Mucosa of stomach (tissue), 1 donor: ENCODE data around the gene ZPR1.

Experiments used
- H3K27me3 ChIP-seq: one replicate; pipeline ENCODE4 v1.7.0; 2013; ENCODE audit warnings: mild to moderate bottlenecking, low read length; ENCODE audit not compliant: control insufficient read depth, insufficient read depth
- H3K36me3 ChIP-seq: one replicate; pipeline ENCODE4 v1.7.0; 2013; ENCODE audit warnings: low read length; ENCODE audit not compliant: control insufficient read depth, insufficient read depth
- H3K4me1 ChIP-seq: one replicate; pipeline ENCODE4 v1.7.0; 2013; ENCODE audit warnings: mild to moderate bottlenecking, low read length; ENCODE audit not compliant: control insufficient read depth, insufficient read depth
- H3K4me3 ChIP-seq: one replicate; pipeline ENCODE4 v1.7.0; 2013; ENCODE audit warnings: low read length
- H3K9ac ChIP-seq: one replicate; pipeline ENCODE4 v1.7.0; 2013; ENCODE audit warnings: mild to moderate bottlenecking, low read length, moderate library complexity
- H3K9me3 ChIP-seq: one replicate; pipeline ENCODE4 v1.7.0; 2013; ENCODE audit warnings: mild to moderate bottlenecking, low read length, moderate library complexity; ENCODE audit not compliant: control insufficient read depth
- donor health status: Pancreatic carcinoma.

Gene ZPR1

GRCh38 chr11:116829525-116830183 is 41.8 kb upstream of the ZPR1 start, which contains the start of gene APOC3:
Gene APOC3, plus strand, starts transcription at chr11:116829907. Its CDS starts 676 bp downstream, at chr11:116830583.
- no peak within 1 kb of the TSS for H3K9ac ChIP-seq
- H3K27me3 ChIP-seq, result no peaks in the 10 kb centered on the region
- H3K4me1 ChIP-seq, result peaks cover 26% of the 10 kb centered on the region
- H3K4me3 ChIP-seq, result no peak within 1 kb of the TSS
- H3K36me3 ChIP-seq, result no peaks in the 10 kb centered on the region
- no peaks in the 10 kb centered on the region for H3K9me3 ChIP-seq

GRCh38 chr11:116828632-116829524 is 41.1 kb upstream of the ZPR1 start:
- no peaks in the 10 kb centered on the region for H3K9me3 ChIP-seq
- H3K36me3 ChIP-seq, result no peaks in the 10 kb centered on the region
- H3K27me3 ChIP-seq, result no peaks in the 10 kb centered on the region
- H3K9ac ChIP-seq, result no peak overlapping the region
- H3K4me3 ChIP-seq, result no peak overlapping the region
- peaks cover 26% of the 10 kb centered on the region for H3K4me1 ChIP-seq

- H3K9ac ChIP-seq, result no peak overlapping the region
- H3K9me3 ChIP-seq, result no peaks in the 10 kb centered on the region
- H3K4me3 ChIP-seq, result no peak overlapping the region
- H3K4me1 ChIP-seq, result peaks cover 20% of the 10 kb centered on the region
- H3K36me3 ChIP-seq, result no peaks in the 10 kb centered on the region
- no peaks in the 10 kb centered on the region for H3K27me3 ChIP-seq
These were observed 39.6 kb upstream of the ZPR1 start for GRCh38 chr11:116827461-116827860.

- no peaks in the 10 kb centered on the region for H3K27me3 ChIP-seq
- no peak overlapping the region for H3K4me3 ChIP-seq
- H3K9ac ChIP-seq, result no peak overlapping the region
- peaks cover 14% of the 10 kb centered on the region for H3K4me1 ChIP-seq
- H3K9me3 ChIP-seq, result no peaks in the 10 kb centered on the region
- no peaks in the 10 kb centered on the region for H3K36me3 ChIP-seq
These were observed 39.1 kb upstream of the ZPR1 start for GRCh38 chr11:116826751-116827431.

- H3K4me3 ChIP-seq, result no peak overlapping the region
- H3K36me3 ChIP-seq, result no peaks in the 10 kb centered on the region
- H3K27me3 ChIP-seq, result no peaks in the 10 kb centered on the region
- no peaks in the 10 kb centered on the region for H3K9me3 ChIP-seq
- H3K4me1 ChIP-seq, result peaks cover 8% of the 10 kb centered on the region
- no peak overlapping the region for H3K9ac ChIP-seq
These were observed 38.3 kb upstream of the ZPR1 start for GRCh38 chr11:116825854-116826750.

GRCh38 chr11:116825434-116825833 is 37.6 kb upstream of the ZPR1 start:
- Histone ChIP-seq H3K9ac (no peak overlapping the region), H3K27me3 (no peaks in the 10 kb centered on the region), H3K4me3 (no peak overlapping the region), H3K36me3 (no peaks in the 10 kb centered on the region), H3K4me1 (peaks cover 8% of the 10 kb centered on the region), H3K9me3 (no peaks in the 10 kb centered on the region)

- no peaks in the 10 kb centered on the region for H3K27me3 ChIP-seq
- H3K36me3 ChIP-seq, result no peaks in the 10 kb centered on the region
- no peaks in the 10 kb centered on the region for H3K4me1 ChIP-seq
- H3K4me3 ChIP-seq, result no peak within 1 kb of the TSS
- no peaks in the 10 kb centered on the region for H3K9me3 ChIP-seq
- no peak within 1 kb of the TSS for H3K9ac ChIP-seq
These were observed 35.4 kb upstream of the ZPR1 start, which contains the start of gene APOA4 for GRCh38 chr11:116823031-116823843. Gene APOA4, minus strand, starts transcription at chr11:116823304. Its CDS starts 113 bp downstream, at chr11:116823191.

GRCh38 chr11:116822575-116822974 is 34.8 kb upstream of the ZPR1 start:
- Histone ChIP-seq H3K36me3 (no peaks in the 10 kb centered on the region), H3K4me3 (no peak overlapping the region), H3K9me3 (no peaks in the 10 kb centered on the region), H3K4me1 (no peaks in the 10 kb centered on the region), H3K27me3 (no peaks in the 10 kb centered on the region), H3K9ac (no peak overlapping the region)

- H3K36me3 ChIP-seq, result no peaks in the 10 kb centered on the region
- no peaks in the 10 kb centered on the region for H3K4me1 ChIP-seq
- no peak overlapping the region for H3K9ac ChIP-seq
These were observed 33.5 kb upstream of the ZPR1 start for GRCh38 chr11:116821050-116821918.

GRCh38 chr11:116819049-116819448 is 31.2 kb upstream of the ZPR1 start:
- no peaks in the 10 kb centered on the region for H3K27me3 ChIP-seq
- no peak overlapping the region for H3K4me3 ChIP-seq
- no peak overlapping the region for H3K9ac ChIP-seq
- no peaks in the 10 kb centered on the region for H3K9me3 ChIP-seq
- H3K36me3 ChIP-seq, result no peaks in the 10 kb centered on the region
- H3K4me1 ChIP-seq, result peaks cover 3% of the 10 kb centered on the region

More at GRCh38 chr11:116821050-116821918, 33.5 kb upstream of the ZPR1 start:
- H3K27me3 ChIP-seq, result no peaks in the 10 kb centered on the region
- H3K9me3 ChIP-seq, result no peaks in the 10 kb centered on the region
- H3K4me3 ChIP-seq, result no peak overlapping the region
